ENCODE data around the gene ITIH2. TPM values are rescaled to one million over a fixed set of nuclear protein-coding genes. Genes with fewer than 3 reads are reported as not detected.

The ITIH2 gene
- polyA plus RNA-seq, 2 of the 4 experiments (the other 2 are of a cell fraction): 0.31 to 0.54 TPM

DNA sequence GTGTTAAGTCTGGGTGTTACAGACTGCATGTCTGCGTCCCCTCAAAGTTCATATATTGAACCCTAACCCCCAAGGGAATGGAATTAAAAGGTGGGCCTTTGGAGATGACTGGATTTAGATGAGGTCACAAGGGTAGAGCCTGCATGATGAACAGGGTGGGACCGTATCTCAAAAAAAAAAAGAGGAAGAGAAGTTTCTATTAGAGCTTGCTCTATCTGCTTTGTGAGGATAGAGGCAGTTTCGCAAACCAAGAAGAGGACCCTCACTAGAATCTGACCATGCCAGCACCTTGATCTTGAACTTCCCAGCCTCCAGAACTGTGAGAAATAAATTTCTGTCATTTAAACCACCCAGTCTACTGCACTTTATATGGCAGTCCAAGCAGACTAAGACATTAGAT, 83.3 kb downstream of the ITIH2 start:
- H3K27ac ChIP-seq: no peak overlapping the region
- H3K4me3 ChIP-seq: peak overlapping the region; percentile 99
- FAIRE-seq: no peak
- ATAC-seq: no peak
- TF ChIP-seq RAD21 (conservative IDR thresholded peaks at IDR 0.05 in 1 of 2, IDR thresholded peaks at IDR 0.05 in 1 of 2) (no peak), CHD4 (IDR thresholded peaks at IDR 0.05; ENCODE audit: borderline replicate concordance) (no peak), NR3C1 (IDR thresholded peaks at IDR 0.05) (no peak)
- DNase-seq (ENCODE audit: low read depth in 1 of 2, low spot score in 1 of 2): no peak
- POLR2A ChIA-PET: no interaction called here
- H3K9me3 ChIP-seq: no peaks in the 10 kb centered on the region
- 88% methylated on average over 3 of the region's 3 CpGs for WGBS (ENCODE audit: missing lambda C conversion rate)
- CTCF ChIA-PET: no interaction called here
- peak overlapping the region; percentile 85 for H3K4me2 ChIP-seq
- H3K4me1 ChIP-seq: peaks cover 19% of the 10 kb centered on the region

DNA sequence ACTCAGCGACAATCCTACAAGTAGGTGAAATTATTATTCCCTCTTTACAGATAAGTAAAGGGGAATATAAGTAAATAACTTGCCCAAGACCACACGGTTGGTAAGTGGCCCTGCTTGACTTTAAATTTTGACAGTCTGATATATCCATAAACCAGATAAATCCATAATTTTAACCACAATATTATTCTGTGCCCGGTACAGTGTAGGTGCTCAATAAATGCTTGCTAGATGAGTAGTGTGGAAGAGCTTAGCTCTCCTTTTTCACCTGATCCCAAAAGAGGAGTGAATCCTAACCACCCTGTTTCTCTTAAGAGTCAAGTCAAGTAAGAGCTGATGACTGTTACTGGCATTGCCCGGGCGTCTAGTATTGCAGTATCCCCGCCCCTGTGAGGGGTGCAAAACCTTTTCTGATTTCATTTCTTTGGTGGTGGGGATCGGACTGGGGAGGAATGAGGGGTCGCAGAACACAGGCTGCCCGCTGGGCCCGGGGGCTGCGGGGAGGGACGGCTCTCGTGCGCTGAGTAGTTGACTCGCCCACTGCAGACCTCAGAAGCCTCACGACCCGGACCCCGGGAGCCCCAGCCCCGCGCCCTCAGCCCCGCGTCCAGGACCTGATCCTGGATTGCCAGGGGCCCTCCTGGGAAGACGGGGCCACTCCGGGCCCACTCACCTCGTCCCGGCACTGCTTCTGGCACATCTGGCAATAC, 84.2 kb downstream of the ITIH2 start:
- peak overlapping the region; percentile 99 for H3K4me3 ChIP-seq
- no peaks in the 10 kb centered on the region for H3K9me3 ChIP-seq
- peak overlapping the region; percentile 85 for H3K4me2 ChIP-seq
- ChIA-PET CTCF (interaction anchor here (0.7 to 1.2 kb wide), 4 partner anchors 11 to 100 kb away, joined by 3 to 6 read pairs (median 3); no protein-coding TSS in a partner anchor), POLR2A (interaction anchor here (0.6 to 2.1 kb wide), 11 partner anchors 10 to 87 kb away, joined by 3 to 30 read pairs (median 4); partner anchors contain the start of gene TAF3)
- H3K27ac ChIP-seq: peak overlapping the region; percentile 94 to 97
- ATAC-seq (peak; percentile 54 to 60), FAIRE-seq (no peak), DNase-seq (ENCODE audit: low read depth in 1 of 2, low spot score in 1 of 2) (peak in 1 of 2 experiments; percentile 33)
- TF ChIP-seq MYC (IDR thresholded peaks at IDR 0.05; ENCODE audit: borderline replicate concordance, low read length): no peak
- TF ChIP-seq HOXB13 (CRISPR knock-in tag; IDR thresholded peaks at IDR 0.05; ENCODE audit: low read depth): no peak
- no peak for TF ChIP-seq HOXA7 (CRISPR knock-in tag; IDR thresholded peaks at IDR 0.05)
- TF ChIP-seq FOSL2 (IDR thresholded peaks at IDR 0.05): no peak
- TF ChIP-seq FOSL2 (CRISPR knock-in tag; IDR thresholded peaks at IDR 0.05): no peak
- TF ChIP-seq EP300 (IDR thresholded peaks at IDR 0.05): no peak
- TF ChIP-seq BHLHE40 (IDR thresholded peaks at IDR 0.05; ENCODE audit: low read depth, low read length): no peak
- TF ChIP-seq, protein P1, sequence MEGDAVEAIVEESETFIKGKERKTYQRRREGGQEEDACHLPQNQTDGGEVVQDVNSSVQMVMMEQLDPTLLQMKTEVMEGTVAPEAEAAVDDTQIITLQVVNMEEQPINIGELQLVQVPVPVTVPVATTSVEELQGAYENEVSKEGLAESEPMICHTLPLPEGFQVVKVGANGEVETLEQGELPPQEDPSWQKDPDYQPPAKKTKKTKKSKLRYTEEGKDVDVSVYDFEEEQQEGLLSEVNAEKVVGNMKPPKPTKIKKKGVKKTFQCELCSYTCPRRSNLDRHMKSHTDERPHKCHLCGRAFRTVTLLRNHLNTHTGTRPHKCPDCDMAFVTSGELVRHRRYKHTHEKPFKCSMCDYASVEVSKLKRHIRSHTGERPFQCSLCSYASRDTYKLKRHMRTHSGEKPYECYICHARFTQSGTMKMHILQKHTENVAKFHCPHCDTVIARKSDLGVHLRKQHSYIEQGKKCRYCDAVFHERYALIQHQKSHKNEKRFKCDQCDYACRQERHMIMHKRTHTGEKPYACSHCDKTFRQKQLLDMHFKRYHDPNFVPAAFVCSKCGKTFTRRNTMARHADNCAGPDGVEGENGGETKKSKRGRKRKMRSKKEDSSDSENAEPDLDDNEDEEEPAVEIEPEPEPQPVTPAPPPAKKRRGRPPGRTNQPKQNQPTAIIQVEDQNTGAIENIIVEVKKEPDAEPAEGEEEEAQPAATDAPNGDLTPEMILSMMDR (IDR thresholded peaks at IDR 0.05): no peak
- peak; percentile 27 for TF ChIP-seq PHF8 (IDR thresholded peaks at IDR 0.05; ENCODE audit: borderline replicate concordance, low read depth)
- 1% methylated on average over 10 of the region's 26 CpGs for WGBS (ENCODE audit: missing lambda C conversion rate)
- H3K4me1 ChIP-seq: peaks cover 19% of the 10 kb centered on the region

DNA sequence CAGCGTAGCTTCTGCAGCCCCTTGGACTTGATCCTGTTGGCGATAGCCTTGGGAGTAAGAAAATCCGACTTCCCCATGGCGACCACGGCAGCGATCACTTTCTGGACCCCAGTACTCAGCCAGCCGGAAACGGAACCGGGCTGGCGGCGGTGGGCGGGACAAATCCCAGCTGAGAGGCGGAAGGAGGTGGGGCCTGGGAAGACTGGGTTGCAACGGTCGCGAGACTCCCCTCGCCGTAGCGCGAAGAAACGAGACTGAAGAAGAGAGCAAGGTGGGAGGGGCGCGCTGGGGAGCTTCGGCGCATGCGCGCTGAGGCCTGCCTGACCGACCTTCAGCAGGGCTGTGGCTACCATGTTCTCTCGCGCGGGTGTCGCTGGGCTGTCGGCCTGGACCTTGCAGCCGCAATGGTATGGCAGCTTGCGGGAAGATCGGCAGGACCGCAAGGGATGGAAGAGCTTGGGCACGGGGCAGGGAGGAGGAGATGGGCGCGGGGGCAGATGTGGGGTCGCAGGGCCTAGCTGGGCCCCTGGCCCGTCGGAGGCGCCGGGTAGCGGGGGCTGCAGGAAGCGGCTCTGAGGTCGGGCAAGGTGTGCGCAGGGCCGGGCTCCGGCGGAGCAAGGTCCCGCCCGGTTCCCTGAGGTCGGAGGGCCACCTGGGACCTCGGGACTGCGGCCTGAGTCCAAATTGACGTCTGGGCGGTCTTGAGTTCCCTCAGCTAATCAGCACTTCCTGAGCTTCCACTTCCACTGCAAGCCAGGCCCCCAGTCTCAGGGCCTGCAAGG, 84.9 kb downstream of the ITIH2 start, which contains the start of the genes ATP5F1C and KIN:
Gene ATP5F1C, plus strand, starts transcription at position 321 of the 782 bp plus-strand sequence. Its CDS starts 31 bp downstream, at position 352.
Gene KIN, minus strand, starts transcription at position 137 of the 782 bp plus-strand sequence. Its CDS starts 60 bp downstream, at position 77.
- Histone ChIP-seq H3K4me1 (peaks cover 19% of the 10 kb centered on the region), H3K9me3 (no peaks in the 10 kb centered on the region), H3K4me3 (peak within 1 kb of the TSS; percentile 99), H3K27ac (peak within 1 kb of the TSS; percentile 94 to 97), H3K4me2 (peak within 1 kb of the TSS; percentile 85)
- no peak for FAIRE-seq
- ChIA-PET CTCF (interaction anchor here (0.7 to 1.2 kb wide), 4 partner anchors 10 to 101 kb away, joined by 3 to 6 read pairs (median 3); no protein-coding TSS in a partner anchor), POLR2A (interaction anchor here (0.6 to 2.1 kb wide), 11 partner anchors 9 to 88 kb away, joined by 3 to 30 read pairs (median 4); partner anchors contain the start of gene TAF3)
- under 1% methylated on average over 35 of the region's 59 CpGs for WGBS (ENCODE audit: missing lambda C conversion rate)
- DNase-seq (ENCODE audit: low read depth in 1 of 2, low spot score in 1 of 2): peak; percentile 96 to 97
- ATAC-seq: peak; percentile 96 to 97
- no peak for TF ChIP-seq ZNF302 (CRISPR knock-in tag; IDR thresholded peaks at IDR 0.05)
- no peak for TF ChIP-seq CBX2 (IDR thresholded peaks at IDR 0.05; ENCODE audit: borderline replicate concordance, low read depth)
- TF ChIP-seq CHD2 (IDR thresholded peaks at IDR 0.05; ENCODE audit: low read length, partially characterized antibody): peak; percentile 95
- TF ChIP-seq PHF8 (IDR thresholded peaks at IDR 0.05; ENCODE audit: borderline replicate concordance, low read depth): peak; percentile 52; the same call in 1 of the 2 replicates
- TF ChIP-seq CBX8 (IDR thresholded peaks at IDR 0.05): no peak
- TF ChIP-seq RCOR1 (IDR thresholded peaks at IDR 0.05; ENCODE audit: low read depth, low read length): no peak
- TF ChIP-seq RARB (CRISPR knock-in tag; IDR thresholded peaks at IDR 0.05): no peak
- TF ChIP-seq, protein P2, sequence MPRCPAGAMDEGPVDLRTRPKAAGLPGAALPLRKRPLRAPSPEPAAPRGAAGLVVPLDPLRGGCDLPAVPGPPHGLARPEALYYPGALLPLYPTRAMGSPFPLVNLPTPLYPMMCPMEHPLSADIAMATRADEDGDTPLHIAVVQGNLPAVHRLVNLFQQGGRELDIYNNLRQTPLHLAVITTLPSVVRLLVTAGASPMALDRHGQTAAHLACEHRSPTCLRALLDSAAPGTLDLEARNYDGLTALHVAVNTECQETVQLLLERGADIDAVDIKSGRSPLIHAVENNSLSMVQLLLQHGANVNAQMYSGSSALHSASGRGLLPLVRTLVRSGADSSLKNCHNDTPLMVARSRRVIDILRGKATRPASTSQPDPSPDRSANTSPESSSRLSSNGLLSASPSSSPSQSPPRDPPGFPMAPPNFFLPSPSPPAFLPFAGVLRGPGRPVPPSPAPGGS (IDR thresholded peaks at IDR 0.05): peak; percentile 75
- TF ChIP-seq GATA3 (IDR thresholded peaks at IDR 0.05; ENCODE audit: borderline replicate concordance): peak; percentile 43; the same call in 1 of the 2 replicates
- TF ChIP-seq ZSCAN20 (CRISPR knock-in tag; IDR thresholded peaks at IDR 0.05): no peak
- TF ChIP-seq, protein P3, sequence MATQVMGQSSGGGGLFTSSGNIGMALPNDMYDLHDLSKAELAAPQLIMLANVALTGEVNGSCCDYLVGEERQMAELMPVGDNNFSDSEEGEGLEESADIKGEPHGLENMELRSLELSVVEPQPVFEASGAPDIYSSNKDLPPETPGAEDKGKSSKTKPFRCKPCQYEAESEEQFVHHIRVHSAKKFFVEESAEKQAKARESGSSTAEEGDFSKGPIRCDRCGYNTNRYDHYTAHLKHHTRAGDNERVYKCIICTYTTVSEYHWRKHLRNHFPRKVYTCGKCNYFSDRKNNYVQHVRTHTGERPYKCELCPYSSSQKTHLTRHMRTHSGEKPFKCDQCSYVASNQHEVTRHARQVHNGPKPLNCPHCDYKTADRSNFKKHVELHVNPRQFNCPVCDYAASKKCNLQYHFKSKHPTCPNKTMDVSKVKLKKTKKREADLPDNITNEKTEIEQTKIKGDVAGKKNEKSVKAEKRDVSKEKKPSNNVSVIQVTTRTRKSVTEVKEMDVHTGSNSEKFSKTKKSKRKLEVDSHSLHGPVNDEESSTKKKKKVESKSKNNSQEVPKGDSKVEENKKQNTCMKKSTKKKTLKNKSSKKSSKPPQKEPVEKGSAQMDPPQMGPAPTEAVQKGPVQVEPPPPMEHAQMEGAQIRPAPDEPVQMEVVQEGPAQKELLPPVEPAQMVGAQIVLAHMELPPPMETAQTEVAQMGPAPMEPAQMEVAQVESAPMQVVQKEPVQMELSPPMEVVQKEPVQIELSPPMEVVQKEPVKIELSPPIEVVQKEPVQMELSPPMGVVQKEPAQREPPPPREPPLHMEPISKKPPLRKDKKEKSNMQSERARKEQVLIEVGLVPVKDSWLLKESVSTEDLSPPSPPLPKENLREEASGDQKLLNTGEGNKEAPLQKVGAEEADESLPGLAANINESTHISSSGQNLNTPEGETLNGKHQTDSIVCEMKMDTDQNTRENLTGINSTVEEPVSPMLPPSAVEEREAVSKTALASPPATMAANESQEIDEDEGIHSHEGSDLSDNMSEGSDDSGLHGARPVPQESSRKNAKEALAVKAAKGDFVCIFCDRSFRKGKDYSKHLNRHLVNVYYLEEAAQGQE (IDR thresholded peaks at IDR 0.05): peak; percentile 95
- peak; percentile 86 for TF ChIP-seq POLR2A (IDR thresholded peaks at IDR 0.05; ENCODE audit: low read length)
- TF ChIP-seq SREBF2 (IDR thresholded peaks at IDR 0.05): no peak
- TF ChIP-seq KDM5A (IDR thresholded peaks at IDR 0.05): no peak
- no peak for TF ChIP-seq HOXB13 (CRISPR knock-in tag; IDR thresholded peaks at IDR 0.05; ENCODE audit: low read depth)
- TF ChIP-seq JUN (IDR thresholded peaks at IDR 0.05): peak; percentile 8 to 84; a peak in 4 of 5 replicates
- no peak for TF ChIP-seq NR3C1 (IDR thresholded peaks at IDR 0.05)

All from A549 (cell line).